Measurements from ENCODE around the gene ZC3H8.

DNA sequence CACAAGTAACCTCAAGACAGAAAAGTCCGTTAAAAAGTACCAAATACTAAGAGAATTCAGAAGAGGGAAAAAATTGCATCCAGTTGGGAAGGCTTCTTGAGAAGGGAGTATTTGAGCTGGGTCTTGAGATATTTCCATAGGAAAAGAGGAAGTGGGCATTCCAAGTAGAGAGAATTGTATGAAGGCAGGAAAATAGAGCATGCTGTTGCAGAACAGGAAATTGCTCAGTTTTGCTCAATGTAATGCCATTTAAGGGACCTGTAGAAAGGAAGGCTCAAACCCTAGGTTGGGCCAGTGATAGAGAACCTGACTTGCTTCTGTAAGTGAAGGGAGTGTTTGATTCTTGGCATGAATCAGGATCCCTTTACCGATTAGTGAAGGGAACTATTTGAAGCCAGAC is 1.0 kb upstream of the ZC3H8 start:
- TF ChIP-seq, protein P1, sequence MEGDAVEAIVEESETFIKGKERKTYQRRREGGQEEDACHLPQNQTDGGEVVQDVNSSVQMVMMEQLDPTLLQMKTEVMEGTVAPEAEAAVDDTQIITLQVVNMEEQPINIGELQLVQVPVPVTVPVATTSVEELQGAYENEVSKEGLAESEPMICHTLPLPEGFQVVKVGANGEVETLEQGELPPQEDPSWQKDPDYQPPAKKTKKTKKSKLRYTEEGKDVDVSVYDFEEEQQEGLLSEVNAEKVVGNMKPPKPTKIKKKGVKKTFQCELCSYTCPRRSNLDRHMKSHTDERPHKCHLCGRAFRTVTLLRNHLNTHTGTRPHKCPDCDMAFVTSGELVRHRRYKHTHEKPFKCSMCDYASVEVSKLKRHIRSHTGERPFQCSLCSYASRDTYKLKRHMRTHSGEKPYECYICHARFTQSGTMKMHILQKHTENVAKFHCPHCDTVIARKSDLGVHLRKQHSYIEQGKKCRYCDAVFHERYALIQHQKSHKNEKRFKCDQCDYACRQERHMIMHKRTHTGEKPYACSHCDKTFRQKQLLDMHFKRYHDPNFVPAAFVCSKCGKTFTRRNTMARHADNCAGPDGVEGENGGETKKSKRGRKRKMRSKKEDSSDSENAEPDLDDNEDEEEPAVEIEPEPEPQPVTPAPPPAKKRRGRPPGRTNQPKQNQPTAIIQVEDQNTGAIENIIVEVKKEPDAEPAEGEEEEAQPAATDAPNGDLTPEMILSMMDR (IDR thresholded peaks at IDR 0.05), result no peak
- TF ChIP-seq POLR2AphosphoS5 (IDR thresholded peaks at IDR 0.05), result no peak

Measured in breast epithelium (tissue), 3 donors.